K562 (cell line): Measurements from ENCODE around the gene SEC14L3. TPM values are rescaled to one million over a fixed set of nuclear protein-coding genes. Genes with fewer than 3 reads are reported as not detected.

Experiments
- CXXC5 ChIP-seq: fragments of 250-450 bp; sonication (Bioruptor Pico); IDR thresholded peaks from 2 replicates; pipeline ENCODE4 v1.8.0; 2022; ENCODE audit warnings: inconsistent platforms, mild to moderate bottlenecking, moderate library complexity
- HDAC2 ChIP-seq: fragments of 450-650 bp; IDR thresholded peaks from 2 replicates; pipeline ENCODE4 v1.6.1; 2016; ENCODE audit warnings: mild to moderate bottlenecking
- HMG20B ChIP-seq: fragments of 250-450 bp; sonication (Bioruptor Pico); IDR thresholded peaks from 2 replicates; pipeline ENCODE4 v1.5.0; 2021; ENCODE audit warnings: mild to moderate bottlenecking
- LARP7 ChIP-seq: fragments of 450-650 bp; IDR thresholded peaks from 2 replicates; pipeline ENCODE4 v1.6.1; 2016
- MEIS2 ChIP-seq: fragments of 450-650 bp; IDR thresholded peaks from 2 replicates; pipeline ENCODE4 v1.6.1; 2014; ENCODE audit warnings: mild to moderate bottlenecking; ENCODE audit not compliant: partially characterized antibody
- MTA3 ChIP-seq: fragments of 450-650 bp; formaldehyde crosslinking; IDR thresholded peaks from 2 replicates; pipeline ENCODE4 v1.6.1; 2017; ENCODE audit warnings: mild to moderate bottlenecking, borderline replicate concordance
- MTF1 ChIP-seq: fragments of 250-450 bp; sonication (Bioruptor Pico); IDR thresholded peaks from 2 replicates; pipeline ENCODE4 v1.9.0; 2021; ENCODE audit warnings: moderate library complexity, mild to moderate bottlenecking, inconsistent platforms, borderline replicate concordance
- XRCC5 ChIP-seq: fragments of 200-400 bp; formaldehyde crosslinking; IDR thresholded peaks from 2 replicates; pipeline ENCODE4 v1.6.1; 2017; ENCODE audit warnings: low read depth, mild to moderate bottlenecking, low read length
- ZBED1 ChIP-seq: IDR thresholded peaks from 2 replicates; pipeline ENCODE4 v1.6.1; 2014
- ZBTB1 ChIP-seq: sonication (generic); formaldehyde crosslinking; IDR thresholded peaks from 2 replicates; pipeline ENCODE4 v1.8.1; 2023; ENCODE audit warnings: missing genetic modification reagents, low read depth, mild to moderate bottlenecking, borderline replicate concordance
- ZNF165 ChIP-seq: fragments of 250-450 bp; sonication (Bioruptor Pico); IDR thresholded peaks from 2 replicates; pipeline ENCODE4 v1.4.0; 2020; ENCODE audit warnings: borderline replicate concordance
- ZNF197 ChIP-seq: fragments of 200-800 bp; sonication (Bioruptor generic); IDR thresholded peaks from 2 replicates; pipeline ENCODE4 v1.6.1; 2016; ENCODE audit warnings: low read depth, missing genetic modification characterization, missing compliant biosample characterization
- ZNF212 ChIP-seq: fragments of 450-650 bp; formaldehyde crosslinking; IDR thresholded peaks from 2 replicates; pipeline ENCODE4 v1.4.0; 2020; ENCODE audit warnings: mild to moderate bottlenecking
- ZNF274 ChIP-seq: IDR thresholded peaks from 2 replicates; pipeline ENCODE4 v1.6.1; 2011; ENCODE audit warnings: low read depth, mild to moderate bottlenecking, low read length, moderate library complexity, borderline replicate concordance
- ZNF668 ChIP-seq: fragments of 250-450 bp; sonication (Bioruptor Pico); IDR thresholded peaks from 2 replicates; pipeline ENCODE4 v1.8.0; 2022; ENCODE audit warnings: mild to moderate bottlenecking, inconsistent platforms
- polyA plus RNA-seq, 8 experiments: library from polyadenylated mRNA; depleted of rRNA in 4 of 8; stranded (reverse) in 5 of 8; unstranded in 3 of 8; fragments of >200 nt; fragmentation: Nextera tagmentation in 2 of 8; fragmentation: Illumina TruSeq in 1 of 8; extraction: Ambion mirVana in 2 of 8; extraction: Trizol in 1 of 8; gene quantifications; 2 replicates each; pipeline versions ENCODE4 v1.2.1 to v1.2.3, GENCODE V29; 2011 to 2014; ENCODE audit warnings: inconsistent platforms in 1 of 8, missing spikeins in 1 of 8
- total RNA-seq, 7 experiments: library from RNA; depleted of rRNA in 6 of 7; stranded (reverse); fragments of >200 nt in 6 of 7; fragmentation: Illumina TruSeq in 2 of 7; extraction: Trizol in 2 of 7; gene quantifications; 2 replicates each; pipeline versions ENCODE4 v1.2.1 to v1.2.3, GENCODE V29; 2011 to 2021; ENCODE audit warnings: low replicate concordance in 1 of 7
- TF ChIP-seq, protein P1 (sequence below): fragments of 450-650 bp; IDR thresholded peaks from 2 replicates; pipeline ENCODE4 v1.6.1; 2016; ENCODE audit warnings: mild to moderate bottlenecking, moderate library complexity
- TF ChIP-seq, protein P2 (sequence below): fragments of 250-450 bp; sonication (Bioruptor Pico); IDR thresholded peaks from 2 replicates; pipeline ENCODE4 v1.5.1; 2021; ENCODE audit warnings: mild to moderate bottlenecking

SEC14L3 gene
- total and polyA plus RNA-seq, 9 of the 15 experiments (the other 6 are each of a cell fraction or from before 2014, with no cell fraction given) = not detected

GRCh38 chr22:30425616-30426387, 46.0 kb downstream of the SEC14L3 start, which contains the start of gene MTFP1 (continued):
- TF ChIP-seq, protein P1, sequence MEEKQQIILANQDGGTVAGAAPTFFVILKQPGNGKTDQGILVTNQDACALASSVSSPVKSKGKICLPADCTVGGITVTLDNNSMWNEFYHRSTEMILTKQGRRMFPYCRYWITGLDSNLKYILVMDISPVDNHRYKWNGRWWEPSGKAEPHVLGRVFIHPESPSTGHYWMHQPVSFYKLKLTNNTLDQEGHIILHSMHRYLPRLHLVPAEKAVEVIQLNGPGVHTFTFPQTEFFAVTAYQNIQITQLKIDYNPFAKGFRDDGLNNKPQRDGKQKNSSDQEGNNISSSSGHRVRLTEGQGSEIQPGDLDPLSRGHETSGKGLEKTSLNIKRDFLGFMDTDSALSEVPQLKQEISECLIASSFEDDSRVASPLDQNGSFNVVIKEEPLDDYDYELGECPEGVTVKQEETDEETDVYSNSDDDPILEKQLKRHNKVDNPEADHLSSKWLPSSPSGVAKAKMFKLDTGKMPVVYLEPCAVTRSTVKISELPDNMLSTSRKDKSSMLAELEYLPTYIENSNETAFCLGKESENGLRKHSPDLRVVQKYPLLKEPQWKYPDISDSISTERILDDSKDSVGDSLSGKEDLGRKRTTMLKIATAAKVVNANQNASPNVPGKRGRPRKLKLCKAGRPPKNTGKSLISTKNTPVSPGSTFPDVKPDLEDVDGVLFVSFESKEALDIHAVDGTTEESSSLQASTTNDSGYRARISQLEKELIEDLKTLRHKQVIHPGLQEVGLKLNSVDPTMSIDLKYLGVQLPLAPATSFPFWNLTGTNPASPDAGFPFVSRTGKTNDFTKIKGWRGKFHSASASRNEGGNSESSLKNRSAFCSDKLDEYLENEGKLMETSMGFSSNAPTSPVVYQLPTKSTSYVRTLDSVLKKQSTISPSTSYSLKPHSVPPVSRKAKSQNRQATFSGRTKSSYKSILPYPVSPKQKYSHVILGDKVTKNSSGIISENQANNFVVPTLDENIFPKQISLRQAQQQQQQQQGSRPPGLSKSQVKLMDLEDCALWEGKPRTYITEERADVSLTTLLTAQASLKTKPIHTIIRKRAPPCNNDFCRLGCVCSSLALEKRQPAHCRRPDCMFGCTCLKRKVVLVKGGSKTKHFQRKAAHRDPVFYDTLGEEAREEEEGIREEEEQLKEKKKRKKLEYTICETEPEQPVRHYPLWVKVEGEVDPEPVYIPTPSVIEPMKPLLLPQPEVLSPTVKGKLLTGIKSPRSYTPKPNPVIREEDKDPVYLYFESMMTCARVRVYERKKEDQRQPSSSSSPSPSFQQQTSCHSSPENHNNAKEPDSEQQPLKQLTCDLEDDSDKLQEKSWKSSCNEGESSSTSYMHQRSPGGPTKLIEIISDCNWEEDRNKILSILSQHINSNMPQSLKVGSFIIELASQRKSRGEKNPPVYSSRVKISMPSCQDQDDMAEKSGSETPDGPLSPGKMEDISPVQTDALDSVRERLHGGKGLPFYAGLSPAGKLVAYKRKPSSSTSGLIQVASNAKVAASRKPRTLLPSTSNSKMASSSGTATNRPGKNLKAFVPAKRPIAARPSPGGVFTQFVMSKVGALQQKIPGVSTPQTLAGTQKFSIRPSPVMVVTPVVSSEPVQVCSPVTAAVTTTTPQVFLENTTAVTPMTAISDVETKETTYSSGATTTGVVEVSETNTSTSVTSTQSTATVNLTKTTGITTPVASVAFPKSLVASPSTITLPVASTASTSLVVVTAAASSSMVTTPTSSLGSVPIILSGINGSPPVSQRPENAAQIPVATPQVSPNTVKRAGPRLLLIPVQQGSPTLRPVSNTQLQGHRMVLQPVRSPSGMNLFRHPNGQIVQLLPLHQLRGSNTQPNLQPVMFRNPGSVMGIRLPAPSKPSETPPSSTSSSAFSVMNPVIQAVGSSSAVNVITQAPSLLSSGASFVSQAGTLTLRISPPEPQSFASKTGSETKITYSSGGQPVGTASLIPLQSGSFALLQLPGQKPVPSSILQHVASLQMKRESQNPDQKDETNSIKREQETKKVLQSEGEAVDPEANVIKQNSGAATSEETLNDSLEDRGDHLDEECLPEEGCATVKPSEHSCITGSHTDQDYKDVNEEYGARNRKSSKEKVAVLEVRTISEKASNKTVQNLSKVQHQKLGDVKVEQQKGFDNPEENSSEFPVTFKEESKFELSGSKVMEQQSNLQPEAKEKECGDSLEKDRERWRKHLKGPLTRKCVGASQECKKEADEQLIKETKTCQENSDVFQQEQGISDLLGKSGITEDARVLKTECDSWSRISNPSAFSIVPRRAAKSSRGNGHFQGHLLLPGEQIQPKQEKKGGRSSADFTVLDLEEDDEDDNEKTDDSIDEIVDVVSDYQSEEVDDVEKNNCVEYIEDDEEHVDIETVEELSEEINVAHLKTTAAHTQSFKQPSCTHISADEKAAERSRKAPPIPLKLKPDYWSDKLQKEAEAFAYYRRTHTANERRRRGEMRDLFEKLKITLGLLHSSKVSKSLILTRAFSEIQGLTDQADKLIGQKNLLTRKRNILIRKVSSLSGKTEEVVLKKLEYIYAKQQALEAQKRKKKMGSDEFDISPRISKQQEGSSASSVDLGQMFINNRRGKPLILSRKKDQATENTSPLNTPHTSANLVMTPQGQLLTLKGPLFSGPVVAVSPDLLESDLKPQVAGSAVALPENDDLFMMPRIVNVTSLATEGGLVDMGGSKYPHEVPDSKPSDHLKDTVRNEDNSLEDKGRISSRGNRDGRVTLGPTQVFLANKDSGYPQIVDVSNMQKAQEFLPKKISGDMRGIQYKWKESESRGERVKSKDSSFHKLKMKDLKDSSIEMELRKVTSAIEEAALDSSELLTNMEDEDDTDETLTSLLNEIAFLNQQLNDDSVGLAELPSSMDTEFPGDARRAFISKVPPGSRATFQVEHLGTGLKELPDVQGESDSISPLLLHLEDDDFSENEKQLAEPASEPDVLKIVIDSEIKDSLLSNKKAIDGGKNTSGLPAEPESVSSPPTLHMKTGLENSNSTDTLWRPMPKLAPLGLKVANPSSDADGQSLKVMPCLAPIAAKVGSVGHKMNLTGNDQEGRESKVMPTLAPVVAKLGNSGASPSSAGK = peak; percentile 77
- no peak for TF ChIP-seq ZNF668 (CRISPR knock-in tag)
- TF ChIP-seq MTF1 (CRISPR knock-in tag) = no peak
- no peak for TF ChIP-seq ZNF197 (CRISPR knock-in tag)
- TF ChIP-seq HMG20B (CRISPR knock-in tag) = no peak
- no peak for TF ChIP-seq ZBED1
- TF ChIP-seq ZBTB1 = peak; percentile 60; the same call in 1 of the 2 replicates
- 0 out of 2 replicates have a peak, but pooled peaks have one; percentile 36 for TF ChIP-seq CXXC5 (CRISPR knock-in tag)
- TF ChIP-seq, protein P2, sequence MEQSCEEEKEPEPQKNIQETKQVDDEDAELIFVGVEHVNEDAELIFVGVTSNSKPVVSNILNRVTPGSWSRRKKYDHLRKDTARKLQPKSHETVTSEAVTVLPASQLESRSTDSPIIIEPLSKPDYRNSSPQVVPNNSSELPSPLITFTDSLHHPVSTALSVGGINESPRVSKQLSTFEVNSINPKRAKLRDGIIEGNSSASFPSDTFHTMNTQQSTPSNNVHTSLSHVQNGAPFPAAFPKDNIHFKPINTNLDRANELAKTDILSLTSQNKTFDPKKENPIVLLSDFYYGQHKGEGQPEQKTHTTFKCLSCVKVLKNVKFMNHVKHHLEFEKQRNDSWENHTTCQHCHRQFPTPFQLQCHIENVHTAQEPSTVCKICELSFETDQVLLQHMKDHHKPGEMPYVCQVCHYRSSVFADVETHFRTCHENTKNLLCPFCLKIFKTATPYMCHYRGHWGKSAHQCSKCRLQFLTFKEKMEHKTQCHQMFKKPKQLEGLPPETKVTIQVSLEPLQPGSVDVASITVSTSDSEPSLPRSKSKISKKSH = no peak
- TF ChIP-seq ZNF212 (CRISPR knock-in tag) = no peak
- TF ChIP-seq ZNF165 (CRISPR knock-in tag) = no peak
- TF ChIP-seq MTA3 = peak; percentile 48; the same call in 1 of the 2 replicates
- 0 out of 2 replicates have a peak, but pooled peaks have one; percentile 8 for TF ChIP-seq XRCC5
- TF ChIP-seq HDAC2 = no peak
- no peak for TF ChIP-seq MEIS2
- TF ChIP-seq LARP7 = no peak
- TF ChIP-seq ZNF274 = no peak
